HEK293 (cell line): Measurements from ENCODE around the gene ABCC9.
A peak's percentile ranks its signal among the peaks of the same experiment; 100 is the strongest.

Experiments used
- CTCF ChIA-PET: fragments of 350-600 bp; formaldehyde crosslinking; extraction: SDS; loops from one replicate; lab custom pipeline; 2021; ENCODE audit warnings: antibody characterized with exemption; lab: Yijun Ruan, JAX
- POLR2A ChIA-PET: fragments of 300-600 bp; formaldehyde crosslinking; extraction: SDS; loops from one replicate; lab custom pipeline; 2020; ENCODE audit warnings: antibody characterized with exemption, inconsistent platforms; lab: Yijun Ruan, JAX
- H3K27ac ChIP-seq: fragments of 200-500 bp; sonication (Bioruptor generic); 2 replicates; pipeline ENCODE4 v1.5.1; 2014; ENCODE audit warnings: low read depth, low read length, control low read depth, inconsistent platforms; ENCODE audit errors: extremely low read depth
- H3K36me3 ChIP-seq, 2 experiments: fragments of 200-500 bp in 1 of 2; sonication (Bioruptor generic) in 1 of 2; 1 replicate in 1 of 2; 2 replicates in 1 of 2; pipeline ENCODE4 v1.5.1; 2014 to 2017; ENCODE audit warnings: inconsistent platforms in 2 of 2, low read length in 2 of 2; ENCODE audit not compliant: control insufficient read depth in 2 of 2, insufficient read depth in 1 of 2
- H3K4me1 ChIP-seq: fragments of 200-500 bp; sonication (Bioruptor generic); 2 replicates; pipeline ENCODE4 v1.5.1; 2014; ENCODE audit warnings: mild to moderate bottlenecking, low read length, inconsistent platforms; ENCODE audit not compliant: control insufficient read depth, insufficient read depth
- H3K4me3 ChIP-seq: 2 replicates; pipeline ENCODE4 v1.5.1; 2011; ENCODE audit warnings: low read depth, mild to moderate bottlenecking, control low read depth, low read length, moderate library complexity
- H3K9me3 ChIP-seq: fragments of 200-500 bp; sonication (Bioruptor generic); 2 replicates; pipeline ENCODE4 v1.5.1; 2014; ENCODE audit warnings: low read depth, low read length, inconsistent platforms; ENCODE audit not compliant: control insufficient read depth, insufficient read depth
- INSM2 ChIP-seq: fragments of 450-650 bp; formaldehyde crosslinking; IDR thresholded peaks from 2 replicates; pipeline ENCODE4 v1.5.1; 2016; ENCODE audit warnings: missing biosample characterization, missing genetic modification characterization
- KLF1 ChIP-seq: fragments of 450-650 bp; formaldehyde crosslinking; IDR thresholded peaks from 2 replicates; pipeline ENCODE4 v1.5.1; 2016; ENCODE audit warnings: missing biosample characterization, missing genetic modification characterization
- KLF17 ChIP-seq: fragments of 450-650 bp; formaldehyde crosslinking; IDR thresholded peaks from 2 replicates; pipeline ENCODE4 v1.5.1; 2016; ENCODE audit warnings: missing biosample characterization, missing genetic modification characterization
- PRDM4 ChIP-seq: fragments of 450-650 bp; formaldehyde crosslinking; IDR thresholded peaks from 2 replicates; pipeline ENCODE4 v1.5.1; 2017; ENCODE audit warnings: missing biosample characterization, missing genetic modification characterization
- ZFP3 ChIP-seq: fragments of 450-650 bp; formaldehyde crosslinking; IDR thresholded peaks from 2 replicates; pipeline ENCODE4 v1.5.1; 2016; ENCODE audit warnings: low read depth, missing biosample characterization, missing genetic modification characterization
- ZFP69B ChIP-seq: fragments of 450-650 bp; formaldehyde crosslinking; IDR thresholded peaks from 2 replicates; pipeline ENCODE4 v1.5.1; 2016; ENCODE audit warnings: missing biosample characterization, missing genetic modification characterization
- ZNF132 ChIP-seq: fragments of 450-650 bp; formaldehyde crosslinking; IDR thresholded peaks from 2 replicates; pipeline ENCODE4 v1.5.1; 2017; ENCODE audit warnings: missing biosample characterization, missing genetic modification characterization, borderline replicate concordance
- ZNF221 ChIP-seq: fragments of 450-650 bp; formaldehyde crosslinking; IDR thresholded peaks from 2 replicates; pipeline ENCODE4 v1.5.1; 2017; ENCODE audit warnings: missing biosample characterization, missing genetic modification characterization, borderline replicate concordance
- ZNF223 ChIP-seq: fragments of 450-650 bp; formaldehyde crosslinking; IDR thresholded peaks from 2 replicates; pipeline ENCODE4 v1.5.1; 2016; ENCODE audit warnings: missing biosample characterization, missing genetic modification characterization
- ZNF423 ChIP-seq: fragments of 450-650 bp; formaldehyde crosslinking; IDR thresholded peaks from 2 replicates; pipeline ENCODE4 v1.5.1; 2016; ENCODE audit warnings: missing biosample characterization, missing genetic modification characterization
- ZNF510 ChIP-seq: fragments of 450-650 bp; formaldehyde crosslinking; IDR thresholded peaks from 2 replicates; pipeline ENCODE4 v1.5.1; 2018; ENCODE audit warnings: mild to moderate bottlenecking, missing genetic modification characterization, missing biosample characterization; ENCODE audit not compliant: insufficient replicate concordance
- ZNF521 ChIP-seq: fragments of 450-650 bp; formaldehyde crosslinking; IDR thresholded peaks from 2 replicates; pipeline ENCODE4 v1.5.1; 2017; ENCODE audit warnings: missing biosample characterization, mild to moderate bottlenecking, missing genetic modification characterization
- ZNF529 ChIP-seq: fragments of 450-650 bp; formaldehyde crosslinking; IDR thresholded peaks from 2 replicates; pipeline ENCODE4 v1.5.1; 2017; ENCODE audit warnings: missing genetic modification characterization, missing biosample characterization; ENCODE audit not compliant: insufficient replicate concordance
- ZNF623 ChIP-seq: fragments of 450-650 bp; formaldehyde crosslinking; IDR thresholded peaks from 2 replicates; pipeline ENCODE4 v1.5.1; 2016; ENCODE audit warnings: missing biosample characterization, missing genetic modification characterization
- ZNF639 ChIP-seq: fragments of 450-650 bp; formaldehyde crosslinking; IDR thresholded peaks from 2 replicates; pipeline ENCODE4 v1.5.1; 2016; ENCODE audit warnings: missing biosample characterization, missing genetic modification characterization
- ZNF654 ChIP-seq: fragments of 450-650 bp; formaldehyde crosslinking; IDR thresholded peaks from 2 replicates; pipeline ENCODE4 v1.5.1; 2016; ENCODE audit warnings: low read depth, missing biosample characterization, missing genetic modification characterization
- ZNF777 ChIP-seq: fragments of 450-650 bp; formaldehyde crosslinking; IDR thresholded peaks from 2 replicates; pipeline ENCODE4 v1.5.1; 2017; ENCODE audit warnings: missing biosample characterization, missing genetic modification characterization, borderline replicate concordance
- ZSCAN16 ChIP-seq: fragments of 450-650 bp; formaldehyde crosslinking; IDR thresholded peaks from 2 replicates; pipeline ENCODE4 v1.5.1; 2016; ENCODE audit warnings: missing biosample characterization, missing genetic modification characterization
- ZSCAN4 ChIP-seq: fragments of 450-650 bp; formaldehyde crosslinking; IDR thresholded peaks from 2 replicates; pipeline ENCODE4 v1.5.1; 2017; ENCODE audit warnings: missing biosample characterization, missing genetic modification characterization

The ABCC9 gene

GRCh38 chr12:21940549-21941505, at the start of gene ABCC9:
TSS of gene ABCC9 (minus strand) at chr12:21941426. CDS start at chr12:21936674, 4,752 bp downstream.
- H3K36me3 ChIP-seq, result no peaks in the 10 kb centered on the region
- no peak for TF ChIP-seq ZNF221 (tag by site-specific recombination)
- TF ChIP-seq ZNF223 (tag by site-specific recombination), result no peak
- TF ChIP-seq ZNF423 (tag by site-specific recombination), result no peak
- no peak within 1 kb of the TSS for H3K27ac ChIP-seq
- H3K4me1 ChIP-seq, result no peaks in the 10 kb centered on the region; the same call in 1 of the 2 replicates
- no peaks in the 10 kb centered on the region for H3K9me3 ChIP-seq
- ChIA-PET POLR2A (no interaction called here), CTCF (no interaction called here)
- peak within 1 kb of the TSS; percentile 27 for H3K4me3 ChIP-seq

GRCh38 chr12:21989819-21990412, 48.7 kb upstream of the ABCC9 start:
- POLR2A ChIA-PET, result no interaction called here

GRCh38 chr12:21988619-21989018, 47.4 kb upstream of the ABCC9 start:
- ChIA-PET POLR2A (no interaction called here), CTCF (interaction anchor here (0.6 to 3.5 kb wide), 5 partner anchors 9 to 307 kb away, joined by 3 to 55 read pairs (median 5); no protein-coding TSS in a partner anchor)
- no peaks in the 10 kb centered on the region for H3K4me1 ChIP-seq
- H3K4me3 ChIP-seq, result no peak overlapping the region
- no peaks in the 10 kb centered on the region for H3K9me3 ChIP-seq
- no peaks in the 10 kb centered on the region for H3K36me3 ChIP-seq
- H3K27ac ChIP-seq, result no peak overlapping the region
- TF ChIP-seq ZFP3 (tag by site-specific recombination) (no peak), ZNF510 (tag by site-specific recombination) (no peak), ZNF529 (tag by site-specific recombination) (no peak), ZSCAN16 (tag by site-specific recombination) (no peak), PRDM4 (tag by site-specific recombination) (no peak), KLF17 (tag by site-specific recombination) (no peak), ZSCAN4 (tag by site-specific recombination) (no peak), ZNF623 (tag by site-specific recombination) (no peak), ZNF521 (tag by site-specific recombination) (no peak), ZFP69B (no peak), INSM2 (tag by site-specific recombination) (no peak), ZNF132 (tag by site-specific recombination) (no peak), ZNF777 (tag by site-specific recombination) (no peak), KLF1 (tag by site-specific recombination) (no peak)

More at GRCh38 chr12:21989819-21990412, 48.7 kb upstream of the ABCC9 start:
- no peak overlapping the region for H3K27ac ChIP-seq
- H3K36me3 ChIP-seq, result no peaks in the 10 kb centered on the region
- H3K4me3 ChIP-seq, result no peak overlapping the region
- no peaks in the 10 kb centered on the region for H3K4me1 ChIP-seq
- H3K9me3 ChIP-seq, result no peaks in the 10 kb centered on the region
- CTCF ChIA-PET, result interaction anchor here (0.6 to 3.5 kb wide), 28 partner anchors 10 to 740 kb away, joined by 3 to 55 read pairs (median 3); partner anchors contain the start of gene KCNJ8
- TF ChIP-seq ZNF639 (no peak), ZNF654 (tag by site-specific recombination) (peak; percentile 40)
